ENCODE data around the gene C6orf136.
A peak's percentile ranks its signal among the peaks of the same experiment; 100 is the strongest.

Gene C6orf136

GRCh38 chr6:30646450-30647241 is at the start of gene C6orf136:
Gene C6orf136 (plus strand): TSS chr6:30647133. CDS start chr6:30647232, 99 bp downstream.
- DNase-seq: peak; percentile 88 to 89

GRCh38 chr6:30597315-30598144 is 49.4 kb upstream of the C6orf136 start:
- peak; percentile 47 to 62 for DNase-seq

GRCh38 chr6:30598912-30599624 is 47.9 kb upstream of the C6orf136 start:
- no peak for DNase-seq

GRCh38 chr6:30599625-30600324 is 47.2 kb upstream of the C6orf136 start:
- no peak for DNase-seq

- no peak for DNase-seq
Observed at GRCh38 chr6:30600451-30600961, 46.4 kb upstream of the C6orf136 start.

- DNase-seq: no peak
Observed at GRCh38 chr6:30601436-30601814, 45.5 kb upstream of the C6orf136 start.

- DNase-seq: no peak
Observed at GRCh38 chr6:30601815-30602641, 44.9 kb upstream of the C6orf136 start.

- no peak for DNase-seq
Observed at GRCh38 chr6:30603961-30604360, 43.0 kb upstream of the C6orf136 start.

- no peak for DNase-seq
Observed at GRCh38 chr6:30610065-30610464, 36.9 kb upstream of the C6orf136 start.

GRCh38 chr6:30611150-30611855 is 35.6 kb upstream of the C6orf136 start:
- no peak for DNase-seq

GRCh38 chr6:30611856-30612194 is 35.1 kb upstream of the C6orf136 start:
- DNase-seq: no peak

GRCh38 chr6:30612213-30612612 is 34.7 kb upstream of the C6orf136 start:
- DNase-seq: peak; percentile 44 to 54

- DNase-seq: no peak
Observed at GRCh38 chr6:30612687-30613248, 34.2 kb upstream of the C6orf136 start.

GRCh38 chr6:30613251-30614043 is 33.5 kb upstream of the C6orf136 start:
- peak in 1 of 2 experiments; percentile 21 for DNase-seq

GRCh38 chr6:30614044-30614842 is 32.7 kb upstream of the C6orf136 start:
- DNase-seq: no peak

GRCh38 chr6:30614843-30615218 is 32.1 kb upstream of the C6orf136 start:
- peak; percentile 97 to 98 for DNase-seq

GRCh38 chr6:30615219-30615957 is 31.5 kb upstream of the C6orf136 start:
- peak; percentile 63 to 76 for DNase-seq
